ENCODE measurements around the gene PLEKHG4B.

- TF ChIP-seq CTCF (IDR thresholded peaks at IDR 0.05) (no peak), POLR2A (IDR thresholded peaks at IDR 0.05) (no peak)
Observed at GRCh38 chr5:155651-156410, 63.9 kb downstream of the PLEKHG4B start.
